Stimulated activated CD8-positive, alpha-beta memory T cell treated with anti-CD3 and anti-CD28 coated beads, Interleukin-2, amount 100 ng/mL, for 48 hours (primary cell): ENCODE measurements around the gene LYSMD4.

Experiments
- DNase-seq, 2 donors: peaks; one replicate each; pipeline ENCODE4 v3.0.0-alpha.2; 2020; ENCODE audit warnings: low read depth in 2 of 2

Gene LYSMD4

DNA sequence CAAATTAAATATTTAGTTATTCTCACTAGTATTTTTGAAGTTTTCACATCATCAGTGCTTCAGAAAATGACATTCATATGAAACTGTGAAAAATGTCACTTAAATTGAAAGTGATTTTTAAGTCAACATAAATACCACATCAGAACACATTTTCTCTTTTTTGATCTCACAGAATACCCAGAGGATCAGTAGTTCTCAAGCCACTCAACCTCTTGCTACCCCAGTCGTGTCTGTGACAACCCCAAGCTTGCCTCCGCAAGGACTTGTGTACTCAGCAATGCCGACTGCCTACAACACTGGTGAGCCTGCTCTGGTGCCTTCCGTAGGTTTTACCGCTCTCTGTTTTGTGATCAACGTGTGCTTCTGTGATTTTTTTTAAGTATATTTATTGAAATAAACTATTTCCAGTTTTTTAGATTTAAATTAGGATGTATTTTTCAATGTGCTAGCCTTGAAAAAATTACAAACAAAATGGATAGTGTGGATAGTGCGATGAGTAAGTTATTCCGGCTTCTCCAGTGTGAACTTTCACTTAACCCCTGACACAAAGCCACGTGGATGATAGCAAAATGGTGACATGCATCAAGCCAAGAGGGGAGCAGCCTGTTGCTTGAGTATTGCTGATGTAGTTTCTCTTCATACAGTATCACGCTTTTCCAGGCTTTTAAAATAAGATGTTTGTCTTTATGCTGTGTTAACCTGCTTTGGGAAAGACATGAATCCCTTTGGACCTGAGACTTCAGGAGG, 26.5 kb downstream of the LYSMD4 start:
- no peak for DNase-seq

DNA sequence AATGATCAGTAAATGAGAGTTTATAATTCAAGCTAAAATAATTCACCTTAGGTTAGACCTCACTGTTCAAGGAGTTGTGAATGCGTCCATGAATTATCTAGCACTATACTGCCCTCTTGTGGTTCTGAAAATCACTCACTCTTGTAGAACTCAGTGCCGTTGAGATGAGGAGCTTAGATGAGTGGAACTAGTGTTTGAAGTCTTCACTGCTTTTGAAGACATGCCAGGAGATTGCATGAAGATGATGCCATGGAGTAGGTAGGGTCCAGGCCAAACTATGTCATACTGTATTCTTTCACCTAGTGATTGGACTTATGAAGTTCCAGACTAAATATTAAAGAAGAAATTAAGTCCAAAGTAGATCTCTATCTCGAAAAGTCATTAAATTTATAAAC, 28.8 kb downstream of the LYSMD4 start:
- no peak for DNase-seq

DNA sequence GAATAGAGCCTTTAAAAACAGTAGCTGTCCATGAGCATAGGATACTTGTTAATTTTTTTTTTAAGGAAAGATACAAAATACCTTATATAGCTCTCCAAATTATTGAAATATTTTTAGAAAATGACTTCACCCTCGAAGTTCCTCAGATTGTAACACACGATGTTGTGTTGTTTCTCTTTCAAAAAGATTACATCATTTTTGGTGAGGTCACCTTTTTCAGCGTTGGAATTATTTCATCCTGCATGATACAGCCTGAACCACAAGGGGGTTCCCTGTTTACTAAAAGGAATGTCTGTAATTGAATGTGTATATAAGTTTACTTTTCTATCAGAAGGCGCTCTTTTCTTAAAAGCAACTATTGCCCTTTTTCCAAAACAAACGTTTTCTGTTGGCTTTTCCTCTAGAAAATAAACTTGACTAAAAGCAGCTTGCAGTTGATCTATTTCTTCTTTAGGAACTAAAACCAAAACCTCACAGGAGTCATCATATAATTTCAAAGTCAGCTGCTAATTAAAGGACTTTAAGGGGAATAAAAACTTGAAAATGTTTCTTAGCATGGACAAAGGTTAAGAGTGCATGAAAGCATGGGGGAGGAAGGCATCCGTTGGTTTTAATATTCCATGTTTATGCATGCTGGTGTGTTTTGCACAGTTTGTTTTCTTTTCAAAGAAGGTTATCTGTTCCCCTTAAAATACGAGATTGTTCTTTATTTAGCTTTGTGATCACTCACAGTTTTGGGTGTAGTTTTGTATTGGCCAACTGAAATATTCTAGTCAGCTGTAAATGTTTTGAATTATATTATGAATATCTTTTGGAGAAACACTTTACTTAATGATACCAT, 29.4 kb downstream of the LYSMD4 start:
- DNase-seq, result no peak

DNA sequence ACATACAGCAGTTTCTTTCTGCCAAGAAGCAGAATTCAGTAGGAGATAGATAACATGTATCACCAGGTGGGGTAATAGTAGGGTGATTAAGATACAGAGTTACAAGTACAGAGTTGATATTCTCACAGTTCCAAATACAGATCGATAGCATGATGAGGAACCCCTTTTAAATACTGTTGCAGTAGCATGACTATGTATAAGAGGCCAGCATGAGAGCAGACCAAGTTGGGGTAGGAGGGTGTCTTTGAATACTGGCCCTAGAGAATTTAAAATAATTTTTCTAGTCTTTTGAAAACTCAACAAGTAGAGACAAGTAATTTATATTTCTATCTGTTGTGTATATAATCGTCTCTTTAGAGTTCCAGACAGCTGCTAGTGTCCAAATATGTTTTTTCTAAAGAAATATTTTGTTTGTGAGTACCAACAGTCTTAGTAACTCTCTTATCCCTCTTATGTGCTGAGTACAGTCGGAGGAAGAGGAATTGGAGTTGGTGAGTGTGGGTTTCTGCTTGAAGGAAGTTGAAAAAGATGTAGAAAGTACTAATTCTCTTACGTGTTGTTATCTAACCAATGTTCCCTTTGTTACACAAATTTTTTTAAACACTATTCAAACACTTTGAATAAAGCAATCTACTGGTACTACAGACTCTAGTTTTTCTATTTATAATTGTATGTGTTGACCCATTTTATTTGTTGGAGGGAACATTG, 30.2 kb downstream of the LYSMD4 start:
- no peak for DNase-seq

DNA sequence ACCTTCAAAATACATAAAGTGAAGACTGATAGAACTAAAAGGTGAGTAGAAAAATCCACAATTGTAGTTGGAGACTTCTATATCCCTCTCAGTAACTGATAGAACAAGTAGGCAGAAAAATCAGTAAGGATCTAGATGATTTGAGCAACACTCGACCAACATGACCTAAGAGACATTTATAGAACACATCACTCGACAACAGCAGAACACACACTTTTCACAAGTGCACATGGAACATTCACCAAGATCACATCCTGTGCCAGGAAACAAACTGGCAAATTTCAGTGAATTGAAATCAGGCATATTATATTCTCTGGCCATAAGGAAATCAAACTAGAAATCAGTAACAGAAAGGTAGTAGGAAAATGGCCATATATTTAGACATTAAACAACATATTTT, 37.1 kb downstream of the LYSMD4 start:
- no peak for DNase-seq

DNA sequence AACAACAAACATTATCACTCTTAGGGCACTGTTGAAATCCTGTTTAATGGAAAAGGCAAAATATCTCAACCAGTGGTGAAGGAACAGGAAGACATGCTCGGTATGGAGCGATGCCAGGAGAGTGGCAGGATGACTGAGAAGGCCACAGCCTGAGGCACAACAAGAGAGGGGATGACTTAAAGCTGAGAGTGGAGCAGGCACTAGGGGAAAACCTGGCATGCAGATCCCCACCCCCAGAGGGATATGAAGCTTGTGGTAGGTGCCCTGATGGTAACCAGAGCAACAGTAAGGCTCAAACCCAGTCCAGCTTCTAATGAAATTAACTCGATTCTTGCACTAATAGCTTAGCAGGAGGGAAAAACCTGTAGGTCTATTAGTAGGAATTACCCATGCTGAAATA, 40.4 kb downstream of the LYSMD4 start:
- DNase-seq, result no peak

DNA sequence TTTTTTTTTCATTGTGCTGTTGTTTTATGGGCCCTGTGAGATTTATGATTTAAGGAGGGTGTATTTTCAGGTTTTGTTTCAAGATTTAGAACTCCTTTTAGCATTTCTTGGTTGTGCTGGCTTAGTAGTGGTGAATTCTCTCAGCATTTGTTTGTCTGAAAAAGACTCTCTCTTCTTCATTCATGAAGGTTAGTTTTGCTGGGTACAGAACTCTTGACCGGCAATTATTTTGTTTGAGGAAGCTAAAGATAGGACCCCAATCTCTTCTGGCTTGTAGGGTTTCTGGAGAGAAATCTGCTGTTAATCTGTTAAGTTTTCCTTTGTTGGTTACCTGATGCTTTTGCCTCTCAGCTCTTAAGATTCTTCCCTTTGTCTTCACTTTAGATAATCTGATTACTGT, 46.9 kb downstream of the LYSMD4 start:
- no peak for DNase-seq

DNA sequence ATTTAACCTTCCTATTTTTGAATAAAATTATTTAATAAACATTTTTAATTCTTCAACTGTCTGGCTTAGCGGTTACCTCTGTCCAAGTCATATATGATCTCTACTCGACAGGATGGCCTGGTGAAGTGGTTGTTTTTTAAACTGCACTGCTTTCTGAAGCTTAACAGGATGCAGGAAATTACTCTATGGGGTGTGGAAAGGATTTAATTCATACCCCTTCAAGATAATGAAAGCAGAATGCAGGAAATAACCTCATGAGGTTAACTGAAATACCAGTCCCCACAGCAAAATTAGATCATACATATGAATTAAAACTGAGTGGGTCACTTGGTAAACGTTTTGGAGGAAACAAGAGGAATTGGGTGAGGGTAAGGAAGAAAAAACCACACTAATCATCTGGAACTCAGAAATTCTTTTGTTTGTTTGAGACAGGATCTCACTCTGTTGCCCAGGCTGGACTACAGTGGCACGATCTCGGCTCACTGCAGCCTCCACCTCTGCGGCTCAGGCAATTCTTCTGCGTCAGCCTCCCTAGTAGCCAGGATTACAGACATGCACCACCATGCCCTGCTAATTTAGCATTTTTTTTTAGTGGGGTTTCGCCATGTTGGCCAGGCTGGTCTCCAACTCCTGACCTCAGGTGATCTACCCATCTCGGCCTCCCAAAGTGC, 50.1 kb downstream of the LYSMD4 start:
- no peak for DNase-seq

DNA sequence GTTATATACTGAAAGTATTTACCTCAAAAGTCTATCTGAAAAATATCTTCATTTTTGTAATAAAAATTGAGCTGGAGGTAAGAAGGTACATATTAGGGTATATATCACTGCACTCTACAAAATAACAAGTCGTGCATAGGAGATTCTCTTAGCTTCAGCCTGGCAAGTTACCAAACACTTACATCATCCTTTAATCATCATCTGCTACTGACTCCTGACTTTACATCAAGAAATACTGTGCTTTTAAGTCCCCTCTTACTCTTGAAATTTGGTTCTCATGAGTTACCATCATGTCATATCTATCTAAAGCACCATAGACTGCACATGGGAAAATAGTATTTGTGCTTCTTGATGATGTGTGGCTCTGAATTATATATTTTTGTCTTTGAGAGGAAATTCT, 50.8 kb downstream of the LYSMD4 start:
- no peak for DNase-seq

DNA sequence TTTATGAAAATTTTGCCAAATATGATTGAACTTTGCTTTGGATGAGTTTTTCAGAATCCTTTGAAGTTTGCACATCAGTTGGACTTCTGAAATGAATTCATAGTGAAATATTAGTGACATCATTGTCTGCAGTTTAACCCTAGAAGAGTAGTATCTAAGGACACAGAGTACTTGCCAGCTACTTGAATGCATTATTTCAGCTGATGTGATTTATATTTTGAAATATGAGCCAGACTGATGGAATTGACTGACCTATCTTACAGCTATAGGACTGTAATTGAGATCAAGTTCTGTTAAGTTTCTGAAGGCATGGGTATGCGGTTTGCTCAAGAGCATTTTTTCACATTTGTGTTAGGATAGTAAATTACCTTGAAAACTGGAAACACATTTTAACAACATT, 51.2 kb downstream of the LYSMD4 start:
- no peak for DNase-seq

DNA sequence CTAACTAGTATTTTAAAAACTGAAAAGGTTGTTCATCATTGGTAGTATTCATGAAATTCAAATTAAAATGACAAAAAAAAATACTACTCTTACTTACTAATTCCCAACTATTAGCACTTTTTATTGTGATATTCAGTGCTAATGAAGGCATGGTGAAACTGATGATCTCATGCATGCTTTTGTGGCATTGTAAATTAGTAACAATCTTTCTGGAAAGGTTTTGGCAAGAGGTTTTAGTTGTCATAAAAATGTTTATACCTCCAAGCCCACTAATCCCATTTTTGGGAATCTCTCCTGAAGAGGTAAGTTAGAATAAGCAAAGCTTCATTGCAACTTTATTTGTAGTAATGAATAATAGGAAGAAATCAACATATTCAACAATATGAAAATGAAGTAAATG, 53.0 kb downstream of the LYSMD4 start:
- no peak for DNase-seq

DNA sequence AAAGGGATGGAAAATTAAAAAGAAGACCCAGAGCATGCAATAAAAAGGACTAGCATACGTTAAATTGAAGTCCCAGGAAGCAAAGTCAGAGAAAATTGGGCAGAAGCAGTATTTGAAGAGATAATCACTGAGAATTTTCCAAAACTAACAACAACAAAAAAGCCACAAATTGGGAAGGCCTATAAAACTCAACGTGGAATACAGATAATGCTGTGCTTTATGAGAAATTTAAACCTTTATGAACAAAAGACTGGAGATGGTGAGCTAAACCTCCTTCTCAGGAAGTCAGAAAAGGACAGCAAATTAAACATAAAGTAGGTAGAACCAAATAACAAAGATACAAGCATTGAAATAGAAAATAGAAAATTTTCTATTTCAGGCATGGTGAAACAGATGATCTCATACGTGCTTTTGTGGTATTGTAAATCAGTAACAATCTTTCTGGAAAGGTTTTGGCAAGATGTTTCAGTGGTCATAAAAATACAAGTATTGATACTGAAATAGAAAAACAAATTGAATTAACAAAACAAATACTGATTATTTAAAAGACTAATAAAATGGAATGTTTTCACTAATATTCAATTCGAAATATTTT, 55.6 kb downstream of the LYSMD4 start:
- no peak for DNase-seq
